AG09319 (cell line): ENCODE results near the gene ITGAE.

Experiments
- DNase-seq: peaks from one replicate; pipeline ENCODE4 v3.0.0-alpha.2; 2010; ENCODE audit warnings: low read depth; ENCODE audit errors: extremely low read depth
- CTCF ChIP-seq: IDR thresholded peaks from 2 replicates; pipeline ENCODE4 v1.5.1; 2011; ENCODE audit warnings: low read depth, mild to moderate bottlenecking, inconsistent platforms, low read length, moderate library complexity

Gene ITGAE

GRCh38 chr17:3777366-3778120 is 23.4 kb downstream of the ITGAE start:
- no peak for TF ChIP-seq CTCF
- DNase-seq, result no peak

- DNase-seq, result no peak
- TF ChIP-seq CTCF, result no peak
Measured at GRCh38 chr17:3773966-3774365, 27.0 kb downstream of the ITGAE start.

GRCh38 chr17:3773511-3773910 is 27.5 kb downstream of the ITGAE start:
- TF ChIP-seq CTCF, result no peak
- DNase-seq, result no peak

GRCh38 chr17:3772764-3773163 is 28.2 kb downstream of the ITGAE start:
- TF ChIP-seq CTCF, result no peak
- DNase-seq, result no peak

- no peak for DNase-seq
- TF ChIP-seq CTCF, result no peak
Measured at GRCh38 chr17:3771140-3771539, 29.8 kb downstream of the ITGAE start.

- DNase-seq, result no peak
- no peak for TF ChIP-seq CTCF
Measured at GRCh38 chr17:3770466-3770865, 30.5 kb downstream of the ITGAE start.

- TF ChIP-seq CTCF, result no peak
- DNase-seq, result no peak
Measured at GRCh38 chr17:3768769-3769168, 32.2 kb downstream of the ITGAE start.
